K562 (cell line): ENCODE data around the gene TSPOAP1. TPM values are rescaled to one million over a fixed set of nuclear protein-coding genes. Genes with fewer than 3 reads are reported as not detected.
A peak's percentile ranks its signal among the peaks of the same experiment; 100 is the strongest.

Experiments used
- CBFB ChIP-seq: sonication (generic); formaldehyde crosslinking; IDR thresholded peaks from 2 replicates; pipeline ENCODE4 v1.4.0; 2020; ENCODE audit warnings: mild to moderate bottlenecking, missing genetic modification reagents
- CGGBP1 ChIP-seq: fragments of 250-450 bp; sonication (Bioruptor Pico); IDR thresholded peaks from 2 replicates; pipeline ENCODE4 v1.9.0; 2021; ENCODE audit warnings: mild to moderate bottlenecking
- CHD1 ChIP-seq: fragments of 200-600 bp; sonication (generic); IDR thresholded peaks from one replicate; pipeline ENCODE4 v1.6.1; 2012; ENCODE audit warnings: mild to moderate bottlenecking, moderate library complexity, low read length, inconsistent platforms
- FOS ChIP-seq: IDR thresholded peaks from 3 replicates; pipeline ENCODE4 v1.6.1; 2011; ENCODE audit not compliant: insufficient read length; ENCODE audit errors: extremely low read depth
- HOXB6 ChIP-seq: fragments of 250-450 bp; sonication (Bioruptor Pico); IDR thresholded peaks from 2 replicates; pipeline ENCODE4 v1.5.1; 2022; ENCODE audit warnings: mild to moderate bottlenecking, borderline replicate concordance
- MXI1 ChIP-seq: IDR thresholded peaks from 2 replicates; pipeline ENCODE4 v1.6.1; 2011; ENCODE audit warnings: low read depth, mild to moderate bottlenecking, improper control_type of control experiment, low read length
- PHF20 ChIP-seq: fragments of 450-650 bp; IDR thresholded peaks from 2 replicates; pipeline ENCODE4 v1.6.1; 2018; ENCODE audit not compliant: partially characterized antibody
- RAD51 ChIP-seq: fragments of 450-650 bp; IDR thresholded peaks from 2 replicates; pipeline ENCODE4 v1.7.1; 2016; ENCODE audit warnings: low read depth, mild to moderate bottlenecking, borderline replicate concordance
- RBM15 ChIP-seq: fragments of 200-400 bp; formaldehyde crosslinking; IDR thresholded peaks from 2 replicates; pipeline ENCODE4 v1.6.1; 2018; ENCODE audit warnings: mild to moderate bottlenecking, low read length, moderate library complexity; ENCODE audit not compliant: insufficient read depth
- XRCC4 ChIP-seq: IDR thresholded peaks from one replicate; pipeline ENCODE4 v1.6.1; 2011; ENCODE audit not compliant: insufficient read depth, insufficient read length; ENCODE audit errors: extremely low read depth
- polyA plus RNA-seq, 8 experiments: library from polyadenylated mRNA; depleted of rRNA in 4 of 8; stranded (reverse) in 5 of 8; unstranded in 3 of 8; fragments of >200 nt; fragmentation: Nextera tagmentation in 2 of 8; fragmentation: Illumina TruSeq in 1 of 8; extraction: Ambion mirVana in 2 of 8; extraction: Trizol in 1 of 8; gene quantifications; 2 replicates each; pipeline versions ENCODE4 v1.2.1 to v1.2.3, GENCODE V29; 2011 to 2014; ENCODE audit warnings: inconsistent platforms in 1 of 8, missing spikeins in 1 of 8
- total RNA-seq, 7 experiments: library from RNA; depleted of rRNA in 6 of 7; stranded (reverse); fragments of >200 nt in 6 of 7; fragmentation: Illumina TruSeq in 2 of 7; extraction: Trizol in 2 of 7; gene quantifications; 2 replicates each; pipeline versions ENCODE4 v1.2.1 to v1.2.3, GENCODE V29; 2011 to 2021; ENCODE audit warnings: low replicate concordance in 1 of 7

TSPOAP1 gene
- total and polyA plus RNA-seq, 9 of the 15 experiments (the other 6 are each of a cell fraction or from before 2014, with no cell fraction given): 0.87 to 3.9 (median 1.8) TPM; not detected in 2

GRCh38 chr17:58329810-58330537 is 1.4 kb upstream of the TSPOAP1 start (continued):
- TF ChIP-seq XRCC4: no peak
- no peak for TF ChIP-seq CHD1
- TF ChIP-seq RAD51: no peak
- TF ChIP-seq MXI1: peak; percentile 59
- peak; percentile 52 for TF ChIP-seq PHF20
- no peak for TF ChIP-seq RBM15
- peak; percentile 8; the same call in 1 of the 2 replicates for TF ChIP-seq HOXB6 (CRISPR knock-in tag)
- no peak for TF ChIP-seq CGGBP1
- no peak for TF ChIP-seq CBFB (CRISPR knock-in tag)
- TF ChIP-seq FOS: no peak
